H1 (cell line): ENCODE data around the gene TDRD9. TPM values are rescaled to one million over a fixed set of nuclear protein-coding genes. Genes with fewer than 3 reads are reported as not detected.

Source experiments
- ASH2L ChIP-seq: fragments of 200-600, 300-600 bp; sonication (generic); IDR thresholded peaks from one replicate; pipeline ENCODE4 v1.7.1; 2017; ENCODE audit warnings: low read length
- ATF3 ChIP-seq: IDR thresholded peaks from 2 replicates; pipeline ENCODE4 v1.6.1; 2011; ENCODE audit warnings: low read depth, mild to moderate bottlenecking, low read length; ENCODE audit not compliant: insufficient read depth
- EGR1 ChIP-seq: IDR thresholded peaks from 2 replicates; pipeline ENCODE4 v1.6.1; 2011; ENCODE audit warnings: low read depth, low read length, borderline replicate concordance
- JUND ChIP-seq: IDR thresholded peaks from 2 replicates; pipeline ENCODE4 v1.6.1; 2011; ENCODE audit warnings: mild to moderate bottlenecking, improper control_type of control experiment, low read length
- KDM4A ChIP-seq: IDR thresholded peaks from one replicate; pipeline ENCODE4 v1.7.1; 2012; ENCODE audit warnings: low read depth, mild to moderate bottlenecking, moderate library complexity, low read length, inconsistent platforms; ENCODE audit not compliant: severe bottlenecking
- NANOG ChIP-seq: IDR thresholded peaks from 2 replicates; pipeline ENCODE4 v1.6.1; 2011; ENCODE audit warnings: low read length, low read depth, mild to moderate bottlenecking, inconsistent platforms; ENCODE audit not compliant: insufficient read depth, poor library complexity, severe bottlenecking
- NRF1 ChIP-seq: IDR thresholded peaks from 2 replicates; pipeline ENCODE4 v1.6.1; 2011; ENCODE audit warnings: mild to moderate bottlenecking, low read depth, low read length, improper control_type of control experiment
- POLR2AphosphoS5 ChIP-seq: IDR thresholded peaks from 2 replicates; pipeline ENCODE4 v1.6.1; 2011; ENCODE audit warnings: low read depth, low read length
- RAD21 ChIP-seq, 2 experiments: IDR thresholded peaks in 1 of 2; conservative IDR thresholded peaks in 1 of 2; 2 replicates each; pipeline ENCODE4 v1.6.1; 2011; ENCODE audit warnings: low read depth in 2 of 2, low read length in 2 of 2, improper control_type of control experiment in 1 of 2, inconsistent platforms in 1 of 2, mild to moderate bottlenecking in 1 of 2, moderate library complexity in 1 of 2
- RNF2 ChIP-seq: fragments of 200-900, 300-1000 bp; sonication (generic); IDR thresholded peaks from 2 replicates; pipeline ENCODE4 v1.7.1; 2016; ENCODE audit warnings: borderline replicate concordance, low read depth, mild to moderate bottlenecking, antibody characterized with exemption, low read length; ENCODE audit not compliant: poor library complexity, severe bottlenecking; ENCODE audit errors: missing control alignments
- SIRT6 ChIP-seq: IDR thresholded peaks from one replicate; pipeline ENCODE4 v1.7.1; 2012; ENCODE audit warnings: low read length, inconsistent platforms
- SP1 ChIP-seq: IDR thresholded peaks from 2 replicates; pipeline ENCODE4 v1.6.1; 2011; ENCODE audit warnings: low read depth, low read length
- SP2 ChIP-seq: IDR thresholded peaks from 2 replicates; pipeline ENCODE4 v1.6.1; 2012; ENCODE audit warnings: mild to moderate bottlenecking, low read length, inconsistent platforms
- TCF12 ChIP-seq: IDR thresholded peaks from 2 replicates; pipeline ENCODE4 v1.6.1; 2011; ENCODE audit warnings: low read depth, mild to moderate bottlenecking, low read length
- polyA plus RNA-seq, 7 experiments: library from polyadenylated mRNA; depleted of rRNA in 3 of 7; stranded (reverse) in 5 of 7; unstranded in 2 of 7; fragments of >200 nt in 5 of 7; fragments of 200-250 nt in 2 of 7; gene quantifications; 1 replicate in 5 of 7; 2 replicates in 1 of 7; 4 replicates in 1 of 7; pipeline versions ENCODE4 v1.2.1 to v1.2.3, GENCODE V29; 2011 to 2013; ENCODE audit warnings: missing spikeins in 2 of 7, mixed read lengths in 2 of 7
- total RNA-seq: library from RNA; stranded (reverse); fragmentation: NEBNext Ultra II Directional; extraction: Animal tissue kit (Norgen Biotek cat#: 25700); gene quantifications from 2 replicates; pipeline ENCODE4 v1.2.1, GENCODE V29; 2021

The TDRD9 gene
- total and polyA plus RNA-seq, 2 of the 8 experiments (the other 6 are each of a cell fraction or from before 2014, with no cell fraction given) = not detected

GRCh38 chr14:103883263-103883523 lies 45.1 kb upstream of the TDRD9 start (continued):
- TF ChIP-seq POLR2AphosphoS5 (no peak), RNF2 (no peak), SP2 (no peak), SIRT6 (no peak), EGR1 (no peak), RAD21 (IDR thresholded peaks at IDR 0.05 in 1 of 2, conservative IDR thresholded peaks at IDR 0.05 in 1 of 2; ENCODE audit: low read depth in 2 of 2, low read length in 2 of 2) (no peak), NANOG (no peak), JUND (no peak), TCF12 (no peak), KDM4A (no peak), NRF1 (no peak), ATF3 (no peak), SP1 (no peak), ASH2L (no peak)
